Measurements from ENCODE around the gene SLC9A9. TPM values are rescaled to one million over a fixed set of nuclear protein-coding genes. Genes with fewer than 3 reads are reported as not detected.

Gene SLC9A9
- total and polyA plus RNA-seq, 9 of the 15 experiments (the other 6 are each of a cell fraction or from before 2014, with no cell fraction given), result 0.03 to 0.13 TPM; not detected in 7

- H3K27ac ChIP-seq (ENCODE audit: extremely low read depth, low read depth, low read length), result no peak overlapping the region
- no peaks in the 10 kb centered on the region for H3K4me1 ChIP-seq (replicated peaks in 1 of 2; ENCODE audit: control insufficient read depth in 2 of 2, insufficient read depth in 2 of 2, low read length in 2 of 2)
- no peaks in the 10 kb centered on the region for H3K9me1 ChIP-seq (ENCODE audit: control insufficient read depth, insufficient read depth, low read length)
- no peaks in the 10 kb centered on the region for H3K9me3 ChIP-seq (replicated peaks; ENCODE audit: control insufficient read depth, insufficient read depth, low read depth, low read length)
- H3K9ac ChIP-seq (ENCODE audit: insufficient read depth in 1 of 2, low read depth in 2 of 2, low read length in 2 of 2), result no peak overlapping the region
- BruUV-seq (replicated peaks), result no TSS peak
- no peaks in the 10 kb centered on the region for H3K27me3 ChIP-seq (ENCODE audit: control insufficient read depth in 2 of 2, insufficient read depth in 2 of 2, low read length in 2 of 2)
- no peaks in the 10 kb centered on the region for H4K20me1 ChIP-seq (replicated peaks; ENCODE audit: control insufficient read depth, insufficient read depth, low read length)
- no peaks in the 10 kb centered on the region for H3K36me3 ChIP-seq (ENCODE audit: control insufficient read depth, insufficient read depth, low read length)
- ChIA-PET CTCF (ENCODE audit: low intra/inter-chr PET ratio) (no interaction called here), POLR2A (no interaction called here)
- no peak for DNase-seq (ENCODE audit: extremely low read depth in 1 of 4, low spot score in 3 of 4)
- no peak overlapping the region for H2AFZ ChIP-seq (ENCODE audit: low read depth, low read length)
- 2% methylated on average over 3 of the region's 3 CpGs for WGBS (ENCODE audit: insufficient coverage, low coverage, missing lambda C conversion rate)
- H3K79me2 ChIP-seq (ENCODE audit: control insufficient read depth, insufficient read depth, low read length), result no peaks in the 10 kb centered on the region
- intact Hi-C loops (cut with micrococcal nuclease) (no loop called here), in situ Hi-C loops (cut with MboI) (no loop called here)
- no peak overlapping the region for H3K4me3 ChIP-seq
- H3K4me2 ChIP-seq (ENCODE audit: insufficient read depth, low read length), result no peak overlapping the region
- no peak for ATAC-seq
- FAIRE-seq, result no peak
- no peak for TF ChIP-seq CTCF (IDR thresholded peaks at IDR 0.05 in 2 of 3, conservative IDR thresholded peaks at IDR 0.05 in 1 of 3; ENCODE audit: insufficient read depth in 2 of 3, low read depth in 1 of 3, low read length in 3 of 3)
- no peak for TF ChIP-seq KAT7 (CRISPR knock-in tag; IDR thresholded peaks at IDR 0.05; ENCODE audit: borderline replicate concordance)
- TF ChIP-seq XRCC4 (IDR thresholded peaks at IDR 0.05; ENCODE audit: extremely low read depth, insufficient read depth, insufficient read length), result no peak
- TF ChIP-seq GMEB1 (CRISPR knock-in tag; IDR thresholded peaks at IDR 0.05), result no peak
- no peak for TF ChIP-seq REST (IDR thresholded peaks at IDR 0.05; ENCODE audit: borderline replicate concordance)
- no peak for TF ChIP-seq REST (CRISPR knock-in tag; IDR thresholded peaks at IDR 0.05; ENCODE audit: low read depth)
- TF ChIP-seq ZNF165 (CRISPR knock-in tag; IDR thresholded peaks at IDR 0.05; ENCODE audit: borderline replicate concordance), result no peak
- no peak for TF ChIP-seq CEBPB (tag; IDR thresholded peaks at IDR 0.05)
- no peak for TF ChIP-seq HEY1 (CRISPR knock-in tag; IDR thresholded peaks at IDR 0.05; ENCODE audit: borderline replicate concordance)
- TF ChIP-seq XRCC5 (IDR thresholded peaks at IDR 0.05; ENCODE audit: low read depth, low read length), result no peak
Measured at GRCh38 chr3:143824735-143825385, 23.4 kb downstream of the SLC9A9 start.
